ENCODE data around the gene ZNRD2.

Gene ZNRD2

DNA sequence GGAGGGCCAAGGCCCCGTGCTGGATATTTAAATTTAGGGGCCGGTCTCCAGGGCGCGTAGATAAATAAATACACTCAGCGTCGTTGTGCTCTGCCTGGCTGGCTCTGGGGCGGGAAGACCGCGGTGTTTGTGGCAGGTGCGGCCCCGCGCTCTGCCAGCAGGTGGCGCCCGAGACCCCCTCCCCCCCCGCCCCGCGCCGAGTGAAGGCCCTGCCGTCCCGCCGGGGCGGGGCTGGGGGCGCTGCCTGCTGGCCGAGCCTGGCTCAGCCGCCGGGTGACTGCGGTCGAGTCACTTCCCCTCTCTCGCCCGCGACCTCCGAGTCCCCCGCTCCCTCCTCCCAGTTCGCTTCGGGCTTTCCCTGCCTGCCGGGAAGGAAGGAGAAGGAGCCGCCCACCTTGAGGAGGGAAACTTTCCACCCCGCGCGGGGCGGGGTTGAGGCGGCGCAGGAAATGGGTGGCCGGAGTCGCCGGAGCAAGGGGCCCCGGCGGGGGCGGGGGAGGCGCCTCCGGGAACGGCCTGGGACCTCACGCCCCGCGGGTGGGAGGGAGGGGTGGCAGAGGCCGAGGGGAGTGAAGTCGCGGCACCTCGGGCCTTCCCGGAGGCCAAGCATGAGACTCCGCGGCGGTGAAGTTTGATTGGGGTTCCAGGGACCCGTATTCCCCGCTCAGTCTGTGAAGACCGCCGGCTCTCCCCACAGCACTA lies 4.0 kb downstream of the ZNRD2 start:
- DNase-seq: peak; percentile 83

DNA sequence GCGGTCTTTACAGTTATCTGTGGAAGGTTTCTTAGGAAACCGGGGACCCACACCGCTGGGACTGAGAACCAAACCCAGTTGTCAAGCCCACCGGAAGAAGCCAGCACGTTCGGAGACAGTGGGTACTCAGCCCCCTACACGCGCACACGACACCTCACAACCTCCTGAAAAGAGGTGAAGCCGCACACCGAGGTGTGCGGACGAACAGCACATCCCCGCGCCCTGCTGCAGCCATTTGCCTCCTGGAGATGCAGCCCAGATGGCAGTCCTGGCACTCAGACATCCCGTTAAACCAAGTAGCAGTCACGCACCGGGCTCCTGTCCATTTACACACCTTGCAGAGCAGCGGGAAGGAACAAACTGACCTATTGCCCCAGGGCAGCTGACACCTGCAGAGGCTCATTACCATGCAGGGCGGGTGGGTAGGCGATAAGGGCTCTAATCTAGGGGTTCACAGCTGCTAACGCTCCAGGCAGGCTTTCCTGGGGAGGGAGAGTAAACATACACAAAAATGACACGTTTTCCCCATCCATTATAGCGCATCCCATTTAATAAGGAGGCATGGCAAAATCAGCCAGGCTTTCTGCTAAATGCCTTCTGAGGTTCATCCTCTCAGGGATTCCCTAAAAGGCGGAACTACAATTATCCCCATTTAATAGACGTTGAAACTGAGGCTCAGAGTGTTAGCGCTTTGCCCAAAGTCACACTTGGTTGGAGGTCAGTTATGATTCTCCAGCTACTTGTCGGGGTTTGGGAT lies 4.7 kb downstream of the ZNRD2 start:
- no peak for DNase-seq

DNA sequence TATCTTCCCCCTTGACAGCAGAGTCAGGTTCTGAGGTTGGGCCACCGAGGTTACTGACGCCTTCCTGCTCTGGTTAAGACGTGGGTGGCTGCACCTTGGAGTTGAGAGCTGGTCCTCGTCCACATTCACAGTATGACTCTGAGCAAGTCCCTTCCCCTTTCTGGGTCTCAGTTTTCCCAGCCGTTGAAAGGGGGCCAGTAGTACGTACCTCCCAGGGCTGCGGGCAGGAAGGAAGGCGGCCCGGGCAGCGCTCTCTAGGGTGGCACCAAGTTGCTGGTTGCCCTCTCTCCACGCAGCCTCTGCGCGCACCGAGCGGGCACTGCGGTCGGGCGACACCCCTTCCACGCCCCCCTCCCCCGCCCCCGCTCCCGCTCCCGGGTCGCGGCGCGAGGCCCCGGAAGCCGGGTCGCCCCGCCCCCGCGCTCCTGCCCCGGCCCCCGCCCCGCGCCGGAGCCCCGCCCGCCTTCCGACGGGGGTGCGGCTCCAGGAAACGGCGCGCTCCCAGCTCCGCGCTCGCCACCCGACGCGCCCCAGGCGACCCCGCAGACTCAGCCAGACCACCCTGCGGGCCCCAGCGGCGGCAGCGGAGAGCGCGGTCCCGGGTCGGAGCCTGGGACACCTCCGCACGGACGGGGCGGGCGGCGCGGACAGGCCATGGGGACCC lies 5.4 kb downstream of the ZNRD2 start, which contains the start of gene EHBP1L1:
TSS of gene EHBP1L1 (plus strand) at position 486 of the 664 bp plus-strand sequence. CDS start 250 bp downstream, outside the sequence.
- DNase-seq: peak; percentile 72

DNA sequence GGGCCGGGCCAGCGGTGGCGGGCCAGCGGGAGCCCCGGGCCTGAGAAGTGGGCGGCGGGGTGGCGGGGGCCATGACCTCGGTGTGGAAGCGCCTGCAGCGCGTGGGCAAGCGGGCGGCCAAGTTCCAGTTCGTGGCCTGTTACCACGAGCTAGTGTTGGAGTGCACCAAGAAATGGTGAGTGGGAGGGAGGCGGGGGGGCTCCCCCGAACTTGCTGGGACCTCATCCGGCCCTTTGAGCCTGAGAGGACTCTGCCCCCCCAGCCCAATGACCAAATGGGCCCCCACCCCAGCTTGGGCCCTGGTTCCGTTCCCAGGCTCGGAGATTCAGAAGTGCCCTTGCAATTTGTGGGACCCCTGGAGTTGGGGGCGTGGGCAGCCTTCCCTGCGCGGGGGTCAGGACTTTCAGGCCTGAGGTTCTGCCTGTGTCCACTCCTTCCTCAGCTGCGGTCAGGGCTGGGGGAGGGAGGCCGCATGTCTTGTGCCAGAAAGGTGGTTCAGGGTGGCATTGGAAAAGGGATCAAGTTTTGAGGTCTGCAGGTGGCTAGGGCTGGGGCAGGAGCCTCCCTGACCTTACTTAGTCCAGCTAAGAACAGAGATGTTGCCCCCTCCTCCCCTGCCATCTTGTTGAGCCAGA lies 6.1 kb downstream of the ZNRD2 start:
- DNase-seq: peak; percentile 29

DNA sequence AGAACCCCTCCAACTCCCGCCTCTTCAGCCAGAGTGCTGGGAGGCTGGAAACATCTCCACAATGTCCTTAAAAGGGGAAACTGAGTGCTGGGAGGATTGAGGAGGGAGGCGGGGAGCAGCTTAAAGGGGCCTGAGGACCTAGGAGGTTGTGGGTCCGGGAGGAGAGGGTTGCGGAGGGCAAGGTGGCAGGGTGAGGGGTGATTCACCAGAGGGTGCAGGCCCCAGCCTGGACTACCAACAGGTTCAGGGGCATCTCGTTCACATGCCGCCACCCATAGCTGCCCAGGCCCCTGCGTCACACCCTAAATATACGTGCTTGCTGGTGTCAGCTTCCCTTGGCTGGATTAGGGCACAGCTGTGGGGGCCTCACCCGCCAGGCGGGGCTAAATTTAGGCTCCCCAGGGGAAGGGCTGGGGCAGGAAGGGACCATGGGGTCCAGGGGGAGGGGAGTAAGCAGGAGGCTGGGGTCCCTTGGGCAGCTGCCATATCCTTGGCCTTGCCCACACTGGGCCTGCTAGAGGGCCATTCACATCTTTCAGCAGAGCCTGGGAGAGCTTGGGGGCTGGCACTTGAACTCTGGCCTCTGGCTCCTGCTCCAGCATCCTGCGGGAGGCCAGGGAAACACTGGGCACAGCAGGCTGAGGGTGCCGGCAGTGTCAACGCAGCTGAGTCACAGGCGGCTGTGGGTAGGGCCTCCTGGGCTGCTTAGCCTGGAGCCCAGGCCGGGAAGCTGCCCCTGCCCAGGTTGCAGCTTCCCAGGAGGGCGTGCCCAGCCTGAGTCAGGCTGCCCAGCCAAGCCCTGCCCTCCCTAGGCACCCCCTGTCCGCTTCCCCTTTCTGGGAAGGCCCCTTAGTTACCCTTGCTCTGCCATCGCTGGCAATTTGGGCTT lies 6.8 kb downstream of the ZNRD2 start:
- peak; percentile 40 for DNase-seq

DNA sequence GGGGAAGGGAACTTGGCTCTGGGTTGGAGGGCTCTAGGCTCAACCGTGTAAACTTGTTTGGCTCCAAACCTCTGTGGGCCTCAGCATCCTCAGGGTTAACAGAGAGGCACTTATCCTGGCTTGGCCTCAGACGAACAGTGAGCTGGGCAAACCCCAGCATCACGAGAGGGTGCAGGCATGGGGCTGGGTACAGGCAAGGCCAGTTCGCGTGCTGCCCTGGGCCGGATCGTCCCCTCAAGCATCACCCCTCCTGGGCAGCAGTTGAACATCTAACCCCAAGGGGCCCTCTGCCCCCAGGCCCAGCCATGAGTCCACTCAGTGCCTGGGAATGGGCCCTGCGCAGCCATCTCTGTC lies 7.5 kb downstream of the ZNRD2 start:
- no peak for DNase-seq

DNA sequence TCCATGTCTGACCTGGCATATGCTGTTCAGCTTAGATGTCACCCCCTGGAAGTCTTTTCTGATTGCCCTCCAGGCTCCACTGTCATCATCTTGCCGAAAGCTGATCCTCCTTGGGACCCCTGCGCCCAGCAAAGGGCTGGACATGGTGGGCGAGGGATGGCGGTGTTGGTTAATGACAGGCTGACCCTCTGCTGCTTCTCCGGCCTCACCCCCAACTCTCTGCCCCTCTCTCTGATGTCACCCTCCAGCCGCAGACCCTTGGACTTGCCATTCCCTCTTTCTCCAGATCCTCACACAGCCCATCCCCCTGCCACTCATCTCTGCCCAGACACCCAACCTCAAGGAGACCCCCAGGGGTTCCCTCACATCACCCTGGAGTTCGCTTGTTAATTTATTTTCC lies 7.9 kb downstream of the ZNRD2 start:
- no peak for DNase-seq

DNA sequence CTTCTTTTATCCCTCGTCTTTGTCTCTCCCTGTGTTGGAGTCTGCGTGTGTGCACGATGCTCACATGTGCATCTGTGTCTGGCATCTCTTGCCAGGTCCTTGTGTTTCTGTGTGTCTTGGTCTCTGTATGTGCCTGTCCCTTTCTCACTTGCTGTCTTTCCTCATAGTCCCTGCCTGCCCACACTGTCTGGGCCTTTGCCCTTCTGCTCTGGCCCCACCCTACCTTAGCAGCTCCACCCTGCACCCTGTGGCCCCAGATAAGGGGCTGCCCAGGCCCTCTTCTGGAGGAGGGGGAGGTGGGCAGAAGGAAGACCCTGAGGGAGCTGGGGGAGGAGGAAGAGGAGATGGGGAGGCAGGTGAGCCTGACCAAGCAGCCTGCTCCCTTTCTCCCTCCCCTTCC lies 8.4 kb downstream of the ZNRD2 start:
- DNase-seq: no peak

DNA sequence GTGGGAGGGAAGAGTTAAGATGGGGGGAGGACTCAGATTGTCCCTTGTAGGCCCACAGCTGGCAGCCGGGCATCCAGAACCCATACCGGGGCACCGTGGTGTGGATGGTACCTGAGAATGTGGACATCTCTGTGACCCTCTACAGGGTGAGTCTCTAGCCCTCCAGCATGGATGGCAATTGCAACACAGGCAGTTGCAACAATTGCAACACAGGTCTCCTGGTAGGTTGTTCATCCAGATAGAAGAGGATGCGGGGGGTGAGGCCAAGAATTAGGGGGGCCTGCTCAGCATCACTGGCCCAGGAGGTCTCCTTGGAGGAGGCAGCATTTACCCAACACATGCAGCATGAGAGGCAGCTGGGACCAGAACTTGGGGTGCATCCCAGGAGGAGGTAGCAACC lies 9.0 kb downstream of the ZNRD2 start:
- DNase-seq: no peak

DNA sequence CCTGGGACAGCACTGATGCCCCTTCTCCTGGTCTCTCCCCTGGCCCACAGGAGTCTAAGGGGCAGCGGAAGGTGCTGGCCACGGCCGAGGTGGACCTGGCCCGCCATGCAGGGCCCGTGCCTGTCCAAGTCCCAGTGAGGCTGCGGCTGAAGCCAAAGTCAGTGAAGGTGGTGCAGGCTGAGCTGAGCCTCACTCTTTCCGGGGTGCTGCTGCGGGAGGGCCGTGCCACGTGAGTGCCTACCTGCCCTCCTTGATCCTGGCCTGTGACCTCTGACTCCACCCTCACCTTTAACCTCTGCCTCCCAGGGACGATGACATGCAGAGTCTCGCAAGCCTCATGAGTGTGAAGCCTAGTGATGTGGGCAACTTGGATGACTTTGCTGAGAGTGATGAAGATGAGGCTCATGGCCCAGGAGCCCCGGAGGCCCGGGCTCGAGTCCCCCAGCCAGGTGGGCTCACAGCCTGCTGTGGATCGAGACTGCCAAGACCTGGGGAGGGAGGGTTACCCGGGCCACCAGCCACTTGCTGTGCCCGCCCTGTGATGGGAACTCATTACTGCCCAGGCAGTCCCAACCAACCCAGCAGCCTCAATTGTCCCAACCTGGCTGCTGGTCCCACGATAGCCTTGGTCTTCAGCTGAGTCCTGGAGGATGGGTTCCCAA lies 9.9 kb downstream of the ZNRD2 start:
- DNase-seq: no peak

DNA sequence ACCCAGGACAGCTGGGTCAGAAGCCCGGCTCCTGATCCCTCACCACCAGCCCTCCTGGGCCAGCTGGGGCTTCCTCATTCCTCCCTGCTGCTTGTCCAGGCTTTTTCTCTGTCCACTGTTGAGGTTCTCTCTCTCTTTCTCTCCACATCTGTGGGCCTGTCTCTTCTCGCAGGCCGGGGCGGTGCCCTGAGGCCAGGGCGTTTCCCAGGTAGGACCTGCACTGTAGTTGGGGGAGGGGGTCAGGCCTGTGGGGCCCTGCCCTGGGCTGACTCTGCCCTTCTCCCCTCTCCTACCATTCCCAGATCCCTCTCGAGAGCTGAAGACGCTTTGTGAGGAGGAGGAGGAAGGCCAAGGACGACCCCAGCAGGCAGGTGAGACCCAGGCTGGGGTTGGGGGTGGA lies 10.5 kb downstream of the ZNRD2 start:
- DNase-seq: no peak

DNA sequence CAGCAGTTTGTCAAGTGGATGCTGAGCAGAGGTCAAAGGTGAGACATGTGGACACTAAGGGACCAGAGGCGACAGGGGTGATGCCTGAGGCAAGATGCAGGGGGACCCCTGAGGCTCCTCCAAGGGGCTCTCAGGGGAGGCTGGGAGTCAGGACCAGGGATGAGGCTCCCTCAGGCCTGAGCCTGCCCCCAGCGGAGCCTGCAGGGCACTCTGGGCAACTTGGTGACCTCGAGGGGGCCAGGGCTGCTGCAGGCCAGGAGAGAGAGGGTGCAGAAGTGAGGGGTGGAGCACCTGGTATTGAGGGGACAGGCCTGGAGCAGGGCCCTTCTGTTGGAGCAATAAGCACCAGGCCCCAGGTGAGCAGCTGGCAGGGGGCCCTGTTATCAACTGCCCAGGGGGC lies 11.7 kb downstream of the ZNRD2 start:
- no peak for DNase-seq

DNA sequence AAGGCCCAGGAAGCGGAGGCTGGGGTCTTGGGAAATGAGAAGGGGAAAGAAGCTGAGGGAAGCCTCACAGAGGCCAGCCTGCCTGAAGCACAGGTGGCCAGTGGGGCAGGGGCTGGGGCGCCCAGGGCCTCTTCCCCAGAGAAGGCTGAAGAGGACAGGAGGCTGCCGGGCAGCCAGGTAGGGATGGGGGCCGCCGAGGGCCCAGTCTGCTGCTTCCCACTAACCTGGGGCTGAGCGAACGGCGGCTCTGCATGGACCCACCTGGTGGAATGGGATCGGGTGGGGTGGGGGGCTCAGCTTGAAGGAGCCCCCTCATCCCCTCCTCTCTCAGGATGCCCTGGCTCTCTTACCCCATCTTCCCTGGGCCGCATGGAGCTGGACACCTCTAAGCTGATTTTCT lies 13.3 kb downstream of the ZNRD2 start:
- no peak for DNase-seq

DNA sequence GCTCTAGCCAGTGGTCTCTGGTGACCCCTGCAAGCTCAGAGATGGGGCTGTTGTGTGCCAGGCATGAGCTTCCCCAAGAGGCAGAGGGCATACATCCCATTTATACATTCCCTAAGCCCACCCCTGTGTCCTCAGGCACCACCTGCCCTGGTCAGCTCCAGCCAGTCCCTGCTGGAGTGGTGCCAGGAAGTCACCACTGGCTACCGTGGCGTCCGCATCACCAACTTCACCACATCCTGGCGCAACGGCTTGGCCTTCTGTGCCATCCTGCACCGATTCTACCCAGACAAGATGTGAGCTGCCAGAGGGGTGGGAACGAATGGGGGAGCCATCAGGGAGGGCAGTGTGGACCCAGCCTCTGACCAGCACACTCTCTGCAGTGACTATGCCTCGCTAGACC lies 13.8 kb downstream of the ZNRD2 start:
- DNase-seq: no peak

DNA sequence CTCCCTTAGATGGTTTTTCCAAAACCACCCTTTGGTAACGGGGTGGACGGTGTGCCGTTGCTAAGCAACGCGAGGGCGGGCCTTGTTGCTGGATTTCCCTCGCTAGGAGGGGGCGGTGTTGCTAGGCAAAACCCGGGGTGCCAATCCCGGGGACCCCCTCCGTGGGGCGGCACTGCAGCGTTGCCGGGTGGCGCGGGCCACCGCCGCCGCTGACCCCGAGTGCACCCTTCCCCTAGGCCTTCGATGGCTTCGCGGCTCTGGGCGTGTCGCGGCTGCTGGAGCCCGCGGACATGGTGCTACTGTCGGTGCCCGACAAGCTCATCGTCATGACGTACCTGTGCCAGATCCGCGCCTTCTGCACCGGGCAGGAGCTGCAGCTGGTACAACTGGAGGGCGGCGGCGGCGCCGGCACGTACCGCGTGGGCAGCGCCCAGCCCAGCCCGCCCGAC lies 14.5 kb downstream of the ZNRD2 start:
- no peak for DNase-seq

DNA sequence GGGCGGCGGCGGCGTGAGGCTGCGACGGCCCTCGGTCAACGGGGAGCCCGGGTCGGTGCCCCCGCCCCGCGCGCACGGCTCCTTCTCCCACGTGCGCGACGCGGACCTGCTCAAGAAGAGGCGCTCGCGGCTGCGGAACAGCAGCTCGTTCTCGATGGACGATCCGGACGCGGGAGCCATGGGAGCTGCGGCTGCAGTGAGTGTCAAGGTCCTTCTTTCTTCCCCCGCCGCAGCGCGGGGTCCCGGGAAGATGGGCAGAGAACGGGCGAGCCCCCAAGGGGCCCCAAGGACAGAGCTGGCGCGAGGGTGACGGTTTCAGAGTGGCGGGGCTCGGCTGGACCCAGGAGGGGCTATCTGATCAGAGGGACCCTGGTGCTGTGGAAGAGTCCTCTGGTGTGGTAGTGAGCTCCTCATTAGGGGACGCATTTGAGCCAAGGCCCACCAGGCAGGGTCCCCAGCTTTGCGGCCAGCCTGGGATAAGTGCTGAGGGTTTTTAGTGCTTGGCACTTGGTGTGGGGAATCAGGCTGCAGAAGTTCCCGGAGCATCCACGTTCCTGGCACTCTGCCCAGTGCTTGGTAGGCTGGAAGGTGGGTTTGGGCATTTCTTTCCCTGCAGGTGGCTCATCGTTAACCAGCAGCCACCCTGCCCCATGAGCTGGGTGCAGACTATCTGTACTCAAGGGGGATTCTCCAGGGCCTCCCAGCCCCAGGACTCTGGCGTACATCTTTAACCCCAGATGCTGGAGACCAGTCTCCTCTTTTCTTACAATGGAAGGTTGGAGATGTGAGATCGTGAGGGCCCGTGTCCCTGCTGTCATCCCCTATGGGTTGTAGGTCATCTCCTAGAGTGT lies 15.3 kb downstream of the ZNRD2 start:
- DNase-seq: no peak

DNA sequence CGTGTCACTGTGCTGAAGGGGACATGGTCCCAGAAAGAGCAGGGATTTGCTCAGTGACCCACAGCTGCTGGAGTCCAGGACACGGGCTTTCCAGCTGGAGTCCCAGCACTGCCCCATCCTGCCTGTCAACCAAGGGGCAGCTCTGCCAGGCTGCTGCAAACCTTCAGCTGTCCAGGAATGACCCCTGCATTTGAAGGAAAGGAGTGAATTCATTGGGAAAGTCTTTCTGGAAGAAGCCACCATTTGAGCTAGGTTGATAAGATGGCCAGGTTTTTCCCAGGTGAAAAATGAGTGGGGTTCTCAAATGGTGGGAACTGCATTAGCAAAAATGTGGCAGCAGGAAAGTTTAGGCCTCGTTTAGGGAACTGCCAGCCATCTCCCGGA lies 16.0 kb downstream of the ZNRD2 start:
- DNase-seq: no peak

DNA sequence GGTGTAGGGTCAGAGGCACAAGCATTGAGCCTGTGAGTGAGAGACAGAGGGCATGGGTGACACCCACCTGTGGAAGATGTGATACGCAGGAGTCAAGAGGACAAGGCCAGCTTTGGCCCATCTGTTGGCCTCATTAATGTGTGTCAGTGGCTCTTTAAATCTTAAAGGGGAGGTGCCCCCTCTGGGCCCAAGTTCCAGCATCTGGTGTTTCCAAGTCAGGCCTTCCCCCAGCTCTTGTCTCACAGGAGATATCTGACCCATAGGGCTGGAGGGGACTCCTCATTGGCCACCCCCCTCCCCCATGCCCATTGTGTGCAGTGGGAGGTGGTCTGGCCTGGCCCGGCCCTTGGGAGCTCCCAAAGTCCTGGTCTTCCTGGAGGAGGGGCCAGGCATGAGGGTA lies 16.4 kb downstream of the ZNRD2 start:
- DNase-seq: no peak

DNA sequence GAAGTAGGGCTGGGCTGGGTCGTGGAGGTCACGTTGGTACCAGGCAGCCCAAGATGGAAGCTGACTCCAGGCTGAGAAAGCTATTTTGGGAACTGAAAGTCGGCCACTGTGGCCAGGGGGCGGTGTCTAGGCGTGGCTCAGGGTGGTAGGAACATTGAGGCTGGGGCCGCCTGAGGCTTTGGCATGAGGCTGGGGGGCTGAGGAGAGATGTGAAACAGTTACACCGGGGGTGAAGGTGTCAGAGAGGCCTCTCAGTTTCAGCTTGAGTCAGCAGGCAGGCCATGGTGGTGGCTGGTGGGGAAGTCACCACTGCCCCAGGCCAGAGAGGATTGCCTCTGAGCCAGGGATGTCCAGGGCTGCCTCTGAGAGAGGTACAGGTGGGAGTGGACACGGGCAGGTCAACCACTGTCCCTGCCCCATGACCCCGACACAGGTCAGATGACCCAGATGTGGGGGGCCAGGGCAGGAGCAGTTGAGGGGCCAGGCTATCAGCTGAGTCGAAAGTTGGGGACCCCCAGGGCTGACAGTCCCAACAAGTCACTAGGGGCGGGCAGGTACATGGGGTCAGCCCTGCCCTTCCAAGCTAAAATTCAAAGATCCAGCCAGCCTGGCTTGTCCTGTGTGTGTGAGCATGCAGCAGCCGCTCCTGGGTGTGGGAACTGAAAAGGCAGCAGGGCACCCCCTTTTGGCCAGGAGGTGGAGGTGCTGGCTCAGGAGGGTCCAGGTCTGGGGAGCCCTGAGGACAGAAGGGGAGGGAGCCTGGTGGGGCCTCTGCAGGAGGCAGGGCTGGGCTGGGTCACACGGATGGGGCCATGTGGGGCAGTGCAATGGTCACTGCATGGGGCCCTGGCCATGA lies 18.1 kb downstream of the ZNRD2 start:
- peak; percentile 74 for DNase-seq

All from activated CD8-positive, alpha-beta memory T cell treated with anti-CD3 and anti-CD28 coated beads, Interleukin-2, amount 50 U/mL, for 4 hours (primary cell).